HG03442 (cell line): ENCODE results near the gene LRRC4B.

ENCODE experiments used
- ATAC-seq: cut with Tn5 transposase; IDR thresholded peaks from one replicate; pipeline ENCODE4 v1.9.1; 2021; ENCODE audit warnings: mild to moderate bottlenecking, moderate library complexity; ENCODE audit not compliant: unreplicated experiment

Gene LRRC4B

GRCh38 chr19:50467566-50467965 is 100.7 kb downstream of the LRRC4B start:
- ATAC-seq = no peak
